ENCODE data around the gene TNFAIP8L3.
"Not testable (repeated sequence)": the region's sequence is repeated elsewhere in the genome, so short reads cannot be mapped to it uniquely, and the experiment has no call there.

TNFAIP8L3 gene

DNA sequence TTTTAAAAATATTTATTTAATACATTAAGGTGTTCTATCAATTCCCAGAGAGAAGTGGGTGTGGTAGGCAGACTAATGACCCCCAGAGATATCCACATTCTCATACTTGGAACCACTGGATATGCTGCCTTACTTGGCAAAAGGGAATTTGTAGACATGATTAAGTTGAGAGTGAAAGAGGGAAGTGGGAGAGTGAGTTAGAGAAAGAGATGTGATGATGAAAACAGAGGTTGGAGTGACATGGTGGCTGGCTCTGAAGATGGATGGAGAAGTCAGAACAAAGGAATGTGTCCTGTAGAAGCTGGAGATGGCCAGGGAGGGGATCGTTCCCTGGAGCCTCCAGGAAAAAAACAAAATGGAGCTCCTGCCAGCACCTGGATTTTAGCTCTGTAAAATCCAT lies 32.0 kb downstream of the TNFAIP8L3 start:
- DNase-seq, result no peak

DNA sequence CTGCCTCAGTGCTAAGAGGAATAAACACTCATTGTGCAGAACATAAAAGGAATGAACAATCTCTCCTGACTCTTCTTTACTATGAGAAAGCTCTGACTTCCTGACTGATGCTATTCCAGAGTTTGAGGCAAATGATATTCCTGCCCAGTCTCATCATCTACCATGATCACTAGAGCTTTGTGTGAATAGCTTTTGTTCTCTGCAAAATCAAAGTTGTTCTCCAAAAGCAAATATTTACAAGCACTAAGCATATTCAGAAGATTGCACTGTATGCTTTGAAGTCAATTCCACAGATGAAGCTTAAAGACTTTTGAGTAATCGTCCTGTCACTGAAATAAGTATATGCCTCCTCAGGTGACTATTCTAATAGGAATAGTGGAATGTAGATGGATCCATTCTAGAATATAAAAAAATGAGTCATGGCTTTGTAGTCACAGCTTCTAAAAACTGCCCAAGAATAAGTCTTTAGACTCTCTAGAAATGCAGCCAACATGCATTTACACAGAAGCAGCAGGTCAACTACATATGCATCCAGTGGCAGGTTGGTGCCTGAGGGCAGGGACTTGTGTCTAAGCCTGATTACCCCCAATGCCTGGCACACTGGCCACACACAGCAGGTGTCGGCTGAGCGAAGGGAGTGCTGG lies 34.6 kb downstream of the TNFAIP8L3 start:
- DNase-seq, result no peak

DNA sequence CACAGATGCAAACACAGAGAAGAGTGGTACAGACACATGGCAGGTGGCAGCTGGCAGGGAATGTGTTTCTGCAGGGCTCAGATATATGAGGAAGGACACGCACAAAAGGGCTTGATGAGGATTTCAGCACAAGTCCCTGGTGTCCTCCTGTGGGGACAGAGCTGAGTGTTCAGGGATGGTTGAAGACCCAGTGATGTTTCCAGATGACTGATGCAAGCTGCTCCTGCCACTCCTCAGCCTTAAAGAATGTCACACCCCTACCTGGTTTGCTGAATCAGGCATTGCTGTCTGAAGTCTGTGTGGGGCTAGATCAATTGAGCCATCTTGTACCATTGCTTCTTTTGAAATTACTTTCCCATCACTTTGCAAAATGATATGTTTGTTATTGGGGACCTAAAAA lies 40.2 kb downstream of the TNFAIP8L3 start:
- no peak for DNase-seq

DNA sequence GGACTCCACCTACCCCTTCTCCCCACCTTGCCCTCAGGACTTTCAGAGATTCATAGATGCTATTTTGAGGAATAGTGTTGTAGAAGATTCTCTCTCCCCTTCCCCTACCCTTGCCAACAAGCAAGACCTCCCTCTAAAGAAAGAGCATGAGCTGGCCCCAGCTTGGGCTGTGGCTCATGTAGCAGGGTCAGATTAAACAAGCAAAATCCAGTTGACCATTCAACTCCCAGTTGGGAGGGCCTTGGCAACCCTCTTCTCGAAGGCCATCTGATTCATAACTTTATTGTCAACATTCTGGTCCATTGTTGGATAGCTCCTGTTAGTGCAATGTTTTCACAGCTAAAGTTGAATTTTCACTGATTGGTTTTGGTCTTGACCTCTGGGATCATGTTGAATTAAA lies 41.1 kb downstream of the TNFAIP8L3 start:
- DNase-seq, result no peak

DNA sequence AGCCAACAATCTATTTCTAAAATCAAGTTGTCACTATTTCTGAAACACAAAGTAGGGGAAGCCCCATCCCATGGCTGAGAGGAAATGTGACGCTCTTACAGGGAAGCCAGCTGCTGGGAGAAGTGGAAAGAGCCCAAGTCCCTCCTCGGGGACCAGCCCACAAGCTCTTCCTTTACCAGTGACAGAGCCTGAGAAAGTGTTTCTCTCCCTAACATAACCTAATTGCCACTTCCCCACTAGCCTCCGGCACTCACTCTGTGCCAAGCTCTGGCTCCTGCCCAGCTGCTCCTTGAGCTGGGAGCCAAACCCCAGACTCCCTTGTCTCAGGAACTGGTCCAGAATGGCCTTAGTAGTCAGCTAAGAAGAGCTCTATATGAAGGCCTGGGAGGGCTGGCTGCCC lies 42.9 kb downstream of the TNFAIP8L3 start:
- peak in 44 of 58 donors; percentile 4 to 82 (median 42) for DNase-seq

DNA sequence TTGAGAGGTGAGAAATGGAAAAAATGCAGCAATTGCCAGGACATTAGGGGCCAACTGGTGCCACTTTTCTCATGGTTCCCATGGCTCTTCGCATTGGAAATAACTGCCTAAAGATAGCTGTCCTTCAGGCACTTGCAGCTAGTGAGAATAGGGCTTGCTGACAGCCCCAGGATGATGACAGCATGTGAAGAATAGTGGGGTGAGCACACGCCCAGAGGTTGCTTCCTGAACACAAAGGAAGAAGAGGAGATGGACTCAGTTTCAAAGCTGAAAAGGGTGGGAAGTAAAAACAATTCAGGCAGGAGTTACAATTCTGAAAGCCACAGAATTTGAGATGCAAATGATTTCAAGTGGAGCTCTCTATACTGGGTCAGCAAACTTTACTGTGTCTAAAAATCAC lies 45.6 kb downstream of the TNFAIP8L3 start:
- DNase-seq, result no peak

DNA sequence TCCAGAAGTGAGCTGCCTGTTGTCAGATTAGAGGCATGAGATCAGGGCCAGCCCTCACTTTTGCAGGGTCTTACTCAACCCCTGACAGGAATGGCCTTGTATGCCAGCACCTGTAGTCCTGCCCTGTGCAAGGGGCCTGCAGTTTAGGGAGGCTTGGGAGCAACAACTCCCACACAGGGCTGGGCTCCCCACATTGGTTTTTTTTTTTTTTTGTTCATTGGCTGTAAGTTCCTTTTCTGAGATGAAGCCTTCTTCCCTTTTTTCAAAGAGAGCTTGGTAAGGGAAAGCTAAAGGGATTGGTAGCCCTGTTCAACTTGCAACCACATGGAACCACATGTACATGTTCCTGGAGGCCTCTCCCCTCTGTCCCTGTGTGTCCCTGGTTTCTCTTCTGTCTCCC lies 46.4 kb downstream of the TNFAIP8L3 start:
- no peak for DNase-seq

DNA sequence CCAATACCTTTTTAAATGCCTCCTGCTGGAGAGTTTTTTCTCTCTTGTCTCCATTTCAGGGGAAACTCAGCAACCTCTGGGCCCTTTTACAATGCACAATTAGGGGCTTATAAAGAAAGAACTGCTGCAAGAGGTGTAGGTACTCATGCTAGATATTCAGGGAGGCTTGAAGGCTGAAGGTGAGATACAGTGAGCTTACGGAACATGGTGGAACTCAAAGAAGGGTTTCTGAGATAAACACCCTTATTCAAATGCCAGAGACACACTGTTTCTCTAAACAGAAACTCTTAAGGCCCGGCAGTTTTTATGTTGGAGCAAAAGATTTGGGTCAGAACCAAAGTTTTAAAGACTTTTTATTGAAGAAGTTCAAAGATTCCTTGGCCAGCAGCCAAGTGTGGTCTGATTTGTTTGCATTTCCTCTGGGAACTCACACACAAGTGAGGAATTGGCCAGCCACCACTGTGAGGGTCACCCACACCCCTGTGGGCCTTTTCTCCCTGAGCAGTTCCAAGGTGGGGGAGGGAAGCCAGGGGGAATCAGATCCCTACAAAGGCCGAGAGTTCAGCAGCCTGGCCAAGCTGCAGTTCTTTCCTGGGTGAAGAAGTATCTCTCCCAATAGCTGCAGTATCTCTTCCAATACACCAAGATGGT lies 47.8 kb downstream of the TNFAIP8L3 start:
- DNase-seq, result peak in 33 of 58 donors; percentile 1 to 80 (median 31)

DNA sequence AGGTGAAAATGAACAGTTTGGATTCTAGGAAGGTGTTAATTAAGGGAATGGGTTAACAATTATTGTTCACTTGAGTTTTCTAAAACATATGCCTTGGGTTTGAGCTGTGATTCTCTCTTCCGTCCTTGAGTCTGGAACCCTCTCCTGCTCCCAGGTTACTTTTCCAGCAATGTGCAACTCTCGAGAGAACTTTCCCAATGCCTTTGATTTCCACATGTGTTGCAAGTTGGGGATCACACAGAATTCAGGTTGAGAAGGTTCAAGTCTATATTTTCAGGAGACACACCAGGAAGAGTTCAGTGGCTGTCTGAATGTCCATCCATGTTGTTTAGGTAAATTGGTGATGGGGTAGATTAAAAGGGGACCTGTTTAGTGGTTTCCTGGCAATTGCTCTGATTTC lies 48.7 kb downstream of the TNFAIP8L3 start:
- no peak for DNase-seq

DNA sequence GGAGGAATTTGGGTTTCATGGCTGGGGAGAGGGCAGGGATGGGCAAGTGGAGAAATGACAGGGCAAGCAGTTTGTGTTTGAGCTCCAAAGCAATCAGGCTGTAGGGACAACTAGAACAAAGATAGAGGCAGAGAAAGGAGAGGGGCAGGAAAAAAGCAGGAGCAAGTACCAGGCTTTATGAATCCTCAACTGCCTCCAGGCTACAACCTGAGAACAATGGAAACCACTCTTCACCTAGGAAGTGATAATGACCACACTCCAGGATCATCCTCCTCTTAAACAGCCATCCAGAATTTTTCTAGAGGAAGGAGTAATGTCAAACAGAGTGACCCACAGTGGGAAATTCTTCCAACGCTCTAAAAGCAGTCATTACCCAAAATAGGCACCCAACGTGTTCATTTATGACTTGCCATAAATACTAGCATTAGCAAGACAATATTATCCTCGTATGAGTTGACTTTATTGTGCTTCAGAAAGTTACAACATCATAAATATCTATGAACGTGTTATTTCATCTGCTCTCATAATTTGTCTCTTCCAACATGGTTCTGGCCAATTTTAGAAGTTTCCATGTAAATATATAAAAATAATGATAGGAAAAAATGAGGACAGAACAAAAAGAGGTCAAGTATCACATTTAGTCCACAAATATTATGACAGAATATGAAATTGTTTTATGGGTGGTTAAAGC lies 50.5 kb downstream of the TNFAIP8L3 start:
- DNase-seq, result no peak

DNA sequence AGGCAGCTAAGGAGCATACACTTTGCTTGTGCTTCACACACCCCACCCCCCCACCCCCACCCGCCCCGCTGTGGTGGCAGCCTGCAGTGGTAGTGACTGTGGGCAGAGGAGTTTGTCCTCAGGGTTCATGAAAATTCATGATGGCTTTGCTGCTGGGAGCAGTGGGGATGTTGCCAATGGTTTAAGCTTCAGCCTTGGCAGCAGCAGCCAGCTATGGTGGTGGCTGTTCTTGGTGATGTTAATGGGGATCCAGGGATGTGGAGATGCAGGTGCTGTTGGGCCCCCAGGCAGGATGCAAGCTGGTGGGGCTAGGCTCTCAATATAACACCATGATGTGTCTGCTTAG lies 55.8 kb downstream of the TNFAIP8L3 start:
- peak in 2 of 58 donors; percentile 9 to 26 for DNase-seq

DNA sequence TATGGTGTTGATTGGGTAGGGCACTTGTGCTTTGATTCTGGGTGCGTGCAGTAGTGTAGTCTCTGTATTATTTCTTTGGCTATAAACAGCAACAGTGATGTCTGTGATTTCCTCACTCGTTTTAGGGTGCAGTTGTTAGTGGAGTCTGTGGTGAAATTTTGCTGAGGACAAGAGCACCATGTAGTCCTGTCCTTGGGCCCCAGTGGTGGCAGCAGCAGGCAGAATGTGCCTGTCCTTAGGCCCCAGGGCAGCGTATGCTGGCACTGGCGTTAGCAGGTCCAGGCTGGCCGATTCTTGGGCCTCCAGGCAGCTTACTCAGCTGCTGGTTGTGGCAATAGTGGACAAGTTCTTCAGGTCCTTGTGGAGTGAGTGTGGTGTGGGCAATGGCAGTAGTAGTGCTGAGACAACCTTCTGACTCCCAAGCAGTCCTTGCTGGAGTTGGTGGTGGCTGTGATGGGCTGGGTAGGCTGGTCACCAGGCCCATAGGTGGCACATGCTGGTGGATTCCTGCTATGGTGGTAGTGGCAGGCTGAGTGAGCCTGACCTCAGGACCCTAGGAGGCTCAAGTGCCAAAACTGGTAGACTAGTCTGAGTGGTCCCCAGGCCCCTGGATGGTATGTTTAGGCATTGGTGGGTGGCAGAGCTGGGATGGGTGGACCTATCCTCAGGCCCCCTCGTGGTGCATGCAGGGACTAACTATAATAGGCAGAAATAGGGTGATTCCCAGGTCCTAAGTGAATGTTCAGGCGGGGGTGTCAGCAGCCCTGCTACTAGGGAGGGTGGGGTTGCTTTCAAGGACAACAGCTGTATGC lies 56.3 kb downstream of the TNFAIP8L3 start:
- no peak for DNase-seq

DNA sequence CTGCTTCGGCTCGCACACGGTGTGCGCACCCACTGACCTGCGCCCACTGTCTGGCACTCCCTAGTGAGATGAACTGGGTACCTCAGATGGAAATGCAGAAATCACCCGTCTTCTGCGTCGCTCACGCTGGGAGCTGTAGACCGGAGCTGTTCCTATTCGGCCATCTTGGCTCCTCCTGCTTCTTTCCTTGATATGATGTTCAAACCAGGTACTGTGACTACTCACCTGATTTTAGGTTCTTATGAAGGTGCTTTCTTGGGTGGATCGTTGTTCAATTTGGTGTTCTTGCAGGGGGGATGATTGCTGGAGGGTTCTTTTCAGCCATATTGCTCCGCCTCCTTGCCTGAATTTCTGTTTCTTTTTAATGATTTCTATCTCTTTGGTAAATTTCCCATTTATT lies 57.2 kb downstream of the TNFAIP8L3 start:
- not testable (repeated sequence) for DNase-seq

DNA sequence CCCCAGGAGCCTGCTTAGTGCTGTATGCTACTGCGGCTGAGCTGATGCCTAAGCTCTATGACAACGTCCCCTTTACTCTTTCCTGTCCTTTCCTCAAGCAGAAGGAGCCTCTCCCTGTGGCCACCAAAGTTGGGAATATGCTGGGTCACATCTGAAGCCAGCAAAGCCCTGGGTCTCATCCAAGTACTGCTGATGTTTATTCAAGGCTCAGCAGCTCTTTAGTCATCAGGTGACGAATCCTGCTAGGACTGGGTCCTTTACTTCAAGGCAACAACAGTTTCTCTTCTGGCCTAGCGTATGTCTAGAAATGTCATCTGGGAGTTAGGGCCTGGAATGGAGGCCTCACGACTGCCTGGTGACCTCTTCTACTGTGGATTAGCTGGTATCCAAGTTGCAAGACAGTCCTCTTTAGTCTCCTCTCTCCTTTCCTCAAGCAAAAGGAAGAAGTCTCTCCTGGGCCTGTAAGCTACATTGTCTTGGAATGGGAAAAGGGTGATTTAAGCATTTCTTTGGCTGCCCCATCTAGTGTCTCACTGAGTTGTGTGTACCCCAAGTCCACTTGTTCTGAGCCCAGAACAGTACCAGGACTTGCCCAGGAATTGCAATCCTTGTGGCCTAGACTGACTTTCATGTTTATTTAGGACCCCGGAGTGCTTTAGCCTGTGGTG lies 63.9 kb downstream of the TNFAIP8L3 start:
- DNase-seq, result peak in 1 of 58 donors; percentile 2

DNA sequence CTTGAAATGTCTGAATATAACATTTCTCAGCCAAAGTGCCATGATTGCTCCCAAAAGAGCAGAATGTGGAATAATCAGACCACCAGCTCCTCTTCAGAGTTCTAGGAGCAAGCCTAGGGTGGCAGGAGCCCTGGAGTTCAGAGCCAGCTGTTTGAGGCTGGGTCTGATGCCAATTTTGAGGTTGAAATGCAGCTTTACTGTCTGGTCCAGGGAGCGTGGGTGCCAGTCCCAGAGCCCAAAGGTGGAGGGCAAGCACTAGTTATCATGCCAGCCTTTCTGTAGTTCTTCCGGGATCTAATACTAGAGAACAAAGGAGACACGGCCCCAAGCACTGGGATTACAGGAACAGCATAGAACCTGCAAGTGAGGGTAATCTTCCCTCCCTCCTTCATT lies 69.3 kb downstream of the TNFAIP8L3 start:
- no peak for DNase-seq

DNA sequence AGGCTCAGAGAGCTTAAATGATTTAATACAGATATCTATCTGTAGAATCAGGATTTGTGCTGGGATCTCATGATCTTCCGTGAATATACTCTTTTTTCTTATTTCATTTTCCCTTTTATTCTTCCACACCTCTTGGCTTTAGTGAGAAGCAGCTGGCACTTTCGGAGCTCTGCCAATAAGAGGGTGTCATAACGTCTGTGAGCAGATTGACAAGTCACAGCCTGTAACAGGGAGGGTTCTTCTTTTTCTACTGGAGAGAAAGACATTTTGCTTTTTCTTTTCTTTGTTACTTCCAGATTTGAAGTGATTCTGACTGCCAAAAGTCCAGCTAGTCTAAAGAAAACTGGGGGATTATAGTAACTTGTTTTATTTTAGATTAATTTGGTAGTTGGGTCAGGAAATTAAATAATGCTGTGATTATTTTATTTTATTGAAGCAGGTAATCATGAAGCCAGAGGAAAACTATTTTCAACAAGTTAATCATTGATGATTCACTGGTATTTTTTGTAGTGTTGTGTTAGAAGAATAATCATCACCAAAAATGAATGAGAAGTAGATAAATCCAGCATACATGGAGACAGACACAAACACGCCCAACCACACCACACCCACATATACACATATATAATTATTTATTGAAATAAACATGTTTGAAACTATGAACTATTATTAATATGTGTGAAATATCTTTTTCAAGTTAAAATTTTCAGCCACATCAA lies 69.8 kb downstream of the TNFAIP8L3 start:
- DNase-seq, result peak in 19 of 58 donors; percentile 7 to 45 (median 17)

DNA sequence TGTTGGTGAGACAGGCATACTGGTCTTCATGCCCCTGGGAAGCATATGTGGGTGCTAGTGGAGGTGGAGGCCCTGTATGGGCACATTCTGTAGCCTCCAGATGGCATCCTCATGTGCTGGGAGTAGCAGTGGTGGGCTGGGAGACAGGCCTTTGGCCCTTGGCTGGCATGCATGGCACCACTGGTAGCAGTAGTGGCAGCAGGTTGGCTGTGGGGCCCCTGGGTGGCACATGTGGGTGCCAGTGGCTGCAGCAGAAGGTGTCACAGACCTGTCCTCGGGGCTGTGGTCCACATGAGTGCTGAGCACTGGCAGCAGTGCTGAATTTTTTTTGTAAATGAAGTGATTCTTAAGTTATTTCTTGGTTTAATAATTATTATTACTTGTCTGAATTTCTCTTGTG lies 71.2 kb downstream of the TNFAIP8L3 start:
- DNase-seq, result no peak

DNA sequence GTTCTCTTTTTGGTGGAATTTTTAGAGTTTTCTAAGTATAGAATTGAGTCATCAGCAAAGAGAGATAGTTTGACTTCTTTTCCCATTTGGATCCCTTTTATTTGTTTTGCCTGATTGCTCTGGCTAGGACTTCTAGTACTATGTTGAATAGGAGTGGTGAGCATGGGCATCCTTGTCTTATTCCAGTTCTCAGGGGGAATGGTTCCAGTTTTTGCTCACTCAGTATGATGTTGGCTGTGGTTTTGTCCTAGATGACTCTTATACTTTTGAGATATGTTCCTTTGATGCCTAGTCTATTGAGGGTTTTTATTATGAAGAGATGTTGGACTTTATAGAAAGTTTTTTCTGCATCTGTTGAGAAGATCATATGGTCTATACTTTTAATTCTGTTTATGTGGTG lies 72.5 kb downstream of the TNFAIP8L3 start:
- DNase-seq, result no peak

DNA sequence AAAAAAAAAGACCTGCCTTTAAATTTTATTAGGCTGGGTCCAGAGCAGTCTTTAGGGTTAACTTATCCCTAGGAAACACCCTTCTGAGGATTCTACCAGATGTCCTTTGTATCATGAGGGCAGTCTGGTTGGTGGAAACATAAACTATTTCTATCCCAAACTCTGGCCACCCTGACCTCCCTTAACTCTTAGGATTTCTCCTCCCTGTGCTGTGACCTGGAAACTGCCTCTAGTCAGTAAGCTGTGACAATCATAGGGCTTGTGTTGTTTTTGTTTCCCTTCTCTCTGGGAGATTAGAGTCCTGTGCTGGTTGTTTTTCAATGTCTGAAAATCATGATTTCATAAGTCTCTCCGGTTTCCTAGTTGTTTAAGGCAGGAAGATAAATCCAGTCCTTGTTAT lies 78.1 kb downstream of the TNFAIP8L3 start:
- no peak for DNase-seq

DNA sequence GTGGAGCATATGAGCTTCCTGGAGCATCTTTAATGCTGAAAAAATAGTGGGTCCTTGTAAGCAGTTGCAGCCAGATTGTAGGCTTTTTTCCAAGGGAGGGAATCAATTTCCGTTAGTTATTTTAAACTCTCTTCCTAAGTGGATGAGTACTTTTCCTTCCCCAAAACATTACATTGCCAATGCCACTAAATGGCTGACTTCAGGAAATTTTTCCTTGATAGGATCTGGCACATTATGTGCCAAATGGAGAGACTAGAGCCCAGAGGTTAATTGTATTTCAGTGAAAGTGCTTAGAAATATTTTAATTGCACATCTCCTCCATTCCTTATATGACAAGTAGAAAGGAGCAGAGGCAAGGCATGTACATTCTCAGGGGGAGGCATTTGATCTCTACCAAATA lies 83.5 kb downstream of the TNFAIP8L3 start:
- DNase-seq, result no peak

All from anterior cingulate cortex (tissue), 58 donors.